H1 (cell line): ENCODE data around the gene MEGF11.

Source experiments
- EZH2 ChIP-seq: fragments of 200-600 bp; sonication (generic); IDR thresholded peaks from 2 replicates; pipeline ENCODE4 v1.7.1; 2012; ENCODE audit warnings: low read depth, mild to moderate bottlenecking, moderate library complexity, low read length, inconsistent platforms; ENCODE audit not compliant: severe bottlenecking
- POLR2A ChIP-seq, 2 experiments: IDR thresholded peaks; 1 replicate in 1 of 2; 2 replicates in 1 of 2; pipeline ENCODE4 v1.6.1; 2011; ENCODE audit warnings: low read depth in 2 of 2, low read length in 2 of 2, mild to moderate bottlenecking in 2 of 2; ENCODE audit errors: control extremely low read depth in 1 of 2
- RFX5 ChIP-seq: IDR thresholded peaks from 2 replicates; pipeline ENCODE4 v1.6.1; 2011; ENCODE audit warnings: low read depth, low read length, improper control_type of control experiment, borderline replicate concordance
- TF ChIP-seq, protein P1 (sequence below): IDR thresholded peaks from 2 replicates; pipeline ENCODE4 v1.6.1; 2012; ENCODE audit warnings: inconsistent platforms
- TF ChIP-seq, protein P2 (sequence below), 3 experiments: IDR thresholded peaks; 1 replicate in 2 of 3; 2 replicates in 1 of 3; pipeline versions ENCODE4 v1.5.1 to v1.6.1; 2011; ENCODE audit warnings: low read length in 3 of 3, mild to moderate bottlenecking in 3 of 3, inconsistent platforms in 2 of 3, low read depth in 1 of 3, moderate library complexity in 1 of 3; ENCODE audit not compliant: insufficient read depth in 1 of 3; ENCODE audit errors: control extremely low read depth in 1 of 3

DNA sequence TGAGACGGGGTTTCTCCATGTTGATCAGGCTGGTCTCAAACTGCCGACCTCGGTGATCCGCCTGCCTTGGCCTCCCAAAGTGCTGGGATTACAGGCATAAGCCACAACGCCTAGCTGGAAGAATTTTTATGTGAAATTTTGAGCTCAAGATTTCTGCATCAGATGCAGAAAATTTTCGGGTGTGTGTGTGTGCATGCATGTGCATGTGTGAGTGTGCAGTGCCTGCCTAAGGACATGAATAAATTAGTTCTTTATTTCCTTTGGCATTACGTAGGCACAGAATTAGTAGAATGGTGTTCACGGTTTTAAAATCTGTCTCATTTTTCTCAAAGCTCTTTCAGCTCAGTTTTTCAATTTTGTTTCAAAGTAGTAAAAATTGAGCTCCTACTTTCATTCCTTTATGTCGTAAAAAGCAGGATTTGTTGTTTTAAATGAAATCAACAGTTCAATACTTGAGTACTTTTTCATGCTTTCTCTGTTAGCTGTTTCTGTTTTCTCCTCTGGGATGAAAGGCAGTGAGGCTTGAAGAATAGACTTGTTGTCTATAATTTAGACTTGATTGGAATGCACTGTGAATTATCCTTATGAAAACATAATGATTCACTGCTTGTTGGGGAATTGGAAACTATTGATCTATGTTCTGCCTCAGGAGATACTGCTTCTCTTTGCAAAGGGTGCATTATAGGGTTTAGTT lies 407.6 kb downstream of the MEGF11 start:
- TF ChIP-seq EZH2 (no peak), POLR2A (IDR thresholded peaks at IDR 0.05; ENCODE audit: control extremely low read depth in 1 of 2, low read depth in 2 of 2, low read length in 2 of 2) (no peak), RFX5 (no peak)
- TF ChIP-seq, protein P1, sequence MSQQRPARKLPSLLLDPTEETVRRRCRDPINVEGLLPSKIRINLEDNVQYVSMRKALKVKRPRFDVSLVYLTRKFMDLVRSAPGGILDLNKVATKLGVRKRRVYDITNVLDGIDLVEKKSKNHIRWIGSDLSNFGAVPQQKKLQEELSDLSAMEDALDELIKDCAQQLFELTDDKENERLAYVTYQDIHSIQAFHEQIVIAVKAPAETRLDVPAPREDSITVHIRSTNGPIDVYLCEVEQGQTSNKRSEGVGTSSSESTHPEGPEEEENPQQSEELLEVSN = no peak
- TF ChIP-seq, protein P2, sequence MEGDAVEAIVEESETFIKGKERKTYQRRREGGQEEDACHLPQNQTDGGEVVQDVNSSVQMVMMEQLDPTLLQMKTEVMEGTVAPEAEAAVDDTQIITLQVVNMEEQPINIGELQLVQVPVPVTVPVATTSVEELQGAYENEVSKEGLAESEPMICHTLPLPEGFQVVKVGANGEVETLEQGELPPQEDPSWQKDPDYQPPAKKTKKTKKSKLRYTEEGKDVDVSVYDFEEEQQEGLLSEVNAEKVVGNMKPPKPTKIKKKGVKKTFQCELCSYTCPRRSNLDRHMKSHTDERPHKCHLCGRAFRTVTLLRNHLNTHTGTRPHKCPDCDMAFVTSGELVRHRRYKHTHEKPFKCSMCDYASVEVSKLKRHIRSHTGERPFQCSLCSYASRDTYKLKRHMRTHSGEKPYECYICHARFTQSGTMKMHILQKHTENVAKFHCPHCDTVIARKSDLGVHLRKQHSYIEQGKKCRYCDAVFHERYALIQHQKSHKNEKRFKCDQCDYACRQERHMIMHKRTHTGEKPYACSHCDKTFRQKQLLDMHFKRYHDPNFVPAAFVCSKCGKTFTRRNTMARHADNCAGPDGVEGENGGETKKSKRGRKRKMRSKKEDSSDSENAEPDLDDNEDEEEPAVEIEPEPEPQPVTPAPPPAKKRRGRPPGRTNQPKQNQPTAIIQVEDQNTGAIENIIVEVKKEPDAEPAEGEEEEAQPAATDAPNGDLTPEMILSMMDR (IDR thresholded peaks at IDR 0.05; ENCODE audit: control extremely low read depth in 1 of 3, insufficient read depth in 1 of 3, low read depth in 1 of 3, low read length in 3 of 3) = no peak
